Neural progenitor cell (in vitro differentiated cells): ENCODE measurements around the gene MYO1F. TPM values are rescaled to one million over a fixed set of nuclear protein-coding genes. Genes with fewer than 3 reads are reported as not detected.

Experiments used
- DNase-seq: peaks from one replicate; pipeline ENCODE4 v3.0.0-alpha.2; 2016; ENCODE audit warnings: low spot score
- H2AFZ ChIP-seq: fragments of 200-600 bp; sonication (generic); replicated peaks from 2 replicates; pipeline ENCODE4 v1.6.1; 2016; ENCODE audit warnings: antibody characterized with exemption
- H3F3A ChIP-seq: fragments of 200-600 bp; sonication (generic); 2 replicates; pipeline ENCODE4 v1.6.1; 2016; ENCODE audit warnings: antibody characterized with exemption, low read depth
- H3K27ac ChIP-seq: fragments of 200-600 bp; sonication (generic); 2 replicates; pipeline ENCODE4 v1.5.1; 2016; ENCODE audit warnings: mild to moderate bottlenecking
- H3K27me3 ChIP-seq: fragments of 200-600 bp; sonication (generic); 2 replicates; pipeline ENCODE4 v1.6.1; 2016; ENCODE audit warnings: mild to moderate bottlenecking, moderate library complexity
- H3K36me3 ChIP-seq: fragments of 200-600 bp; sonication (generic); 2 replicates; pipeline ENCODE4 v1.5.1; 2016
- H3K4me1 ChIP-seq: fragments of 200-600 bp; sonication (generic); 2 replicates; pipeline ENCODE4 v1.6.1; 2016; ENCODE audit warnings: mixed run types
- H3K4me2 ChIP-seq: fragments of 200-600 bp; sonication (generic); 2 replicates; pipeline ENCODE4 v1.6.1; 2016
- H3K4me3 ChIP-seq: fragments of 200-600 bp; sonication (generic); 2 replicates; pipeline ENCODE4 v1.5.1; 2016
- H3K79me2 ChIP-seq: fragments of 200-600 bp; sonication (generic); 2 replicates; pipeline ENCODE4 v1.6.1; 2016; ENCODE audit warnings: low read depth
- H3K9ac ChIP-seq: fragments of 200-600 bp; sonication (generic); 2 replicates; pipeline ENCODE4 v1.6.1; 2016
- H3K9me3 ChIP-seq: fragments of 200-600 bp; sonication (generic); 2 replicates; pipeline ENCODE4 v1.5.1; 2016; ENCODE audit warnings: low read depth
- H4K20me1 ChIP-seq: fragments of 200-600 bp; sonication (generic); 2 replicates; pipeline ENCODE4 v1.6.1; 2016; ENCODE audit warnings: low read depth
- H3K27ac Mint-ChIP-seq: 3 replicates; pipeline ENCODE4 v1.8.0; 2021; ENCODE audit warnings: mixed read lengths
- H3K27me3 Mint-ChIP-seq: 2 replicates; pipeline ENCODE4 v1.8.0; 2022; ENCODE audit warnings: low read depth, mild to moderate bottlenecking, inconsistent platforms, moderate library complexity, mixed read lengths; ENCODE audit not compliant: insufficient read depth
- H3K36me3 Mint-ChIP-seq: 3 replicates; pipeline ENCODE4 v1.8.0; 2021; ENCODE audit warnings: mixed read lengths
- H3K4me1 Mint-ChIP-seq: 3 replicates; pipeline ENCODE4 v1.8.0; 2021; ENCODE audit warnings: mixed read lengths
- H3K4me3 Mint-ChIP-seq: 3 replicates; pipeline ENCODE4 v1.8.0; 2021; ENCODE audit warnings: mild to moderate bottlenecking, moderate library complexity, mixed read lengths
- H3K9me3 Mint-ChIP-seq: 3 replicates; pipeline ENCODE4 v1.8.0; 2020; ENCODE audit warnings: mixed read lengths
- CTCF ChIP-seq: fragments of 200-600 bp; sonication (generic); IDR thresholded peaks from 2 replicates; pipeline ENCODE4 v1.5.1; 2017; ENCODE audit warnings: antibody characterized with exemption, mild to moderate bottlenecking
- EZH2 ChIP-seq: fragments of 200-600 bp; sonication (generic); IDR thresholded peaks from 2 replicates; pipeline ENCODE4 v1.6.1; 2017; ENCODE audit warnings: antibody characterized with exemption, mild to moderate bottlenecking, moderate library complexity
- EZH2phosphoT487 ChIP-seq: fragments of 200-600 bp; sonication (generic); IDR thresholded peaks from 2 replicates; pipeline ENCODE4 v1.6.1; 2017; ENCODE audit warnings: antibody characterized with exemption
- total RNA-seq: library from RNA; depleted of rRNA; stranded (reverse); fragments of >200 nt; gene quantifications from 2 replicates; pipeline ENCODE4 v1.2.3, GENCODE V29; 2015; ENCODE audit warnings: low replicate concordance

MYO1F gene
- total RNA-seq, 1 donor from 2014 or later: 0.15 TPM

- Mint-ChIP-seq H3K9me3 (peaks cover 2% of the 10 kb centered on the region), H3K36me3 (peaks cover 18% of the 10 kb centered on the region), H3K27ac (no peak overlapping the region), H3K4me1 (peaks cover 29% of the 10 kb centered on the region), H3K4me3 (peak overlapping the region; percentile 48), H3K27me3 (peaks cover 17% of the 10 kb centered on the region)
- Histone ChIP-seq H2AFZ (no peak overlapping the region), H3K9ac (no peak overlapping the region), H3K27me3 (no peaks in the 10 kb centered on the region), H3K27ac (no peak overlapping the region), H3K4me2 (no peak overlapping the region), H3K4me1 (peaks cover 14% of the 10 kb centered on the region), H3K4me3 (no peak overlapping the region), H3K9me3 (peaks cover 4% of the 10 kb centered on the region), H4K20me1 (peaks cover 9% of the 10 kb centered on the region), H3F3A (peaks cover 31% of the 10 kb centered on the region), H3K36me3 (no peaks in the 10 kb centered on the region), H3K79me2 (peaks cover 4% of the 10 kb centered on the region)
- no peak for TF ChIP-seq CTCF
- TF ChIP-seq EZH2phosphoT487: no peak
- TF ChIP-seq EZH2: no peak
- no peak for DNase-seq
Measured at GRCh38 chr19:8607386-8607785, 30.1 kb upstream of the MYO1F start.

DNA sequence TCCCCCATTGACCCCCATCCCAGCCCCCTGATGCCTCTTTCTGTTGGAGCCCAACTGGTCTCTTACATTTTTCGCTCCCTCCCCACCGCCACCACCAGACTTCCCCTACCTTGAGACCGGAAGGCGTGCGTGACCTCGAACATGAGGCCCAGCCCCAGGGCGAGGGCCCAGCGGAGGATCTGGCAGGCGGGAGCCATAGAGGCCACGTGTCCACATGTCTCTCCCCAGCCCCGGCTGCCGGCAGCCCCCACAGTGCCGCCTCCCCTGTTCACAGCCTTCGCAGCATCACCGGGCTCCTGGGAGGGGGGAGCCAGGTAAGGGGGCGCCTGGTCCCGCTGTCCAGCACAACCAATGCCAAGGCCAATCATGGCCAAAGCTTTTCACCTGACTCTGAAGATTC lies 28.3 kb upstream of the MYO1F start:
- peaks cover 4% of the 10 kb centered on the region for H3K79me2 ChIP-seq
- no peak overlapping the region for H3K27ac Mint-ChIP-seq
- peaks cover 21% of the 10 kb centered on the region for H3K4me1 Mint-ChIP-seq
- no peak overlapping the region for H3K4me2 ChIP-seq
- H3K27me3 ChIP-seq: no peaks in the 10 kb centered on the region
- H3K4me3 Mint-ChIP-seq: no peak overlapping the region
- no peak for DNase-seq
- H3K9ac ChIP-seq: no peak overlapping the region
- peaks cover 15% of the 10 kb centered on the region for H3K27me3 Mint-ChIP-seq
- H3K9me3 ChIP-seq: peaks cover 4% of the 10 kb centered on the region
- H3K36me3 Mint-ChIP-seq: peaks cover 25% of the 10 kb centered on the region
- TF ChIP-seq EZH2phosphoT487 (no peak), EZH2 (no peak), CTCF (no peak)
- H3K27ac ChIP-seq: no peak overlapping the region
- H3K9me3 Mint-ChIP-seq: peaks cover 2% of the 10 kb centered on the region
- H2AFZ ChIP-seq: no peak overlapping the region
- peaks cover 9% of the 10 kb centered on the region for H4K20me1 ChIP-seq
- peaks cover 21% of the 10 kb centered on the region for H3F3A ChIP-seq
- H3K36me3 ChIP-seq: no peaks in the 10 kb centered on the region
- H3K4me3 ChIP-seq: no peak overlapping the region
- H3K4me1 ChIP-seq: peaks cover 14% of the 10 kb centered on the region

DNA sequence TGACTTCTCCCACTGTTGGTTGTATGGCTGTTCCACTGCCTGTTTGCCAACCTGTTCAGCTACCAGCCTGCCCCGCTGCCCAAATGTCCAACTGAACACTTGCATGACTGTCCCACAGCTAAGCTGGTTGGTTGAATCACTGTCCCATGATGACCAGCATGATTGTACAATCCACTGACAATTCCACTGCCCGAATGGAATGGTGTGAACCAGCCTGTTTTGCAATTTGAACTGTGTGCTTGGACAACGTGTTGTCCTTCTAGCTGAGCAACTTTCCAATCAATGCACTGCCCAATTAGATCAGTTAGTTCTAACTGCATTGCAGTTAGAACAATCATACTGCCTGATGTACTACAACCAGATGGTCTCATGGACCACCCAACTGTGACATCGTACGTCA lies 24.6 kb upstream of the MYO1F start:
- Histone ChIP-seq H3K27ac (no peak overlapping the region), H3K4me3 (no peak overlapping the region), H3K9ac (no peak overlapping the region), H3K36me3 (no peaks in the 10 kb centered on the region), H3K4me1 (no peaks in the 10 kb centered on the region), H4K20me1 (no peaks in the 10 kb centered on the region), H3K79me2 (no peaks in the 10 kb centered on the region), H3K27me3 (no peaks in the 10 kb centered on the region), H2AFZ (no peak overlapping the region), H3K4me2 (no peak overlapping the region), H3F3A (no peaks in the 10 kb centered on the region), H3K9me3 (peaks cover 4% of the 10 kb centered on the region)
- TF ChIP-seq CTCF: no peak
- no peak for TF ChIP-seq EZH2phosphoT487
- no peak for TF ChIP-seq EZH2
- Mint-ChIP-seq H3K9me3 (peaks cover 2% of the 10 kb centered on the region), H3K36me3 (peaks cover 29% of the 10 kb centered on the region), H3K27me3 (peaks cover 5% of the 10 kb centered on the region), H3K4me3 (peak overlapping the region; percentile 10), H3K27ac (peak overlapping the region; percentile 10), H3K4me1 (no peaks in the 10 kb centered on the region)
- DNase-seq: no peak
